K562 (cell line): ENCODE data around the gene OR4D5. TPM values are rescaled to one million over a fixed set of nuclear protein-coding genes. Genes with fewer than 3 reads are reported as not detected.

ENCODE experiments used
- ATAC-seq: fragments of 200-7000 bp; cut with Tn5 transposase; 3 replicates; pipeline ENCODE4 v1.9.1; 2020; ENCODE audit warnings: moderate library complexity
- BruUV-seq: library from RNA; stranded (reverse); fragments of 400-500 nt; replicated peaks from 2 replicates; lab custom pipeline; 2021; lab: Mats Ljungman, UMichigan
- CTCF ChIA-PET: fragments of 300-600 bp; formaldehyde crosslinking; extraction: SDS; loops from one replicate; lab custom pipeline; 2021; ENCODE audit warnings: low intra/inter-chr PET ratio; lab: Yijun Ruan, JAX
- POLR2A ChIA-PET: fragments of 300-600, 350-650 bp; sonication (Branson Sonifier 250); formaldehyde crosslinking; extraction: SDS; loops from one replicate; lab custom pipeline; 2021; ENCODE audit warnings: antibody characterized with exemption, inconsistent platforms; lab: Yijun Ruan, JAX
- DNase-seq, 4 experiments: peaks; one replicate each; pipeline versions ENCODE4 v3.0.0 to v3.0.0-alpha.2; 2011 to 2018; ENCODE audit warnings: low spot score in 3 of 4, mixed read lengths in 3 of 4; ENCODE audit errors: extremely low read depth in 1 of 4
- FAIRE-seq: peaks from 2 replicates; lab custom pipeline; 2011; peaks lifted over from hg19 to GRCh38; lab: Jason Lieb, UNC
- H2AFZ ChIP-seq: 2 replicates; pipeline ENCODE4 v1.6.0; 2011; ENCODE audit warnings: low read depth, low read length, control low read depth, inconsistent platforms
- H3K27ac ChIP-seq: fragments of 200-600 bp; 3 replicates; pipeline ENCODE4 v1.8.0; 2011; ENCODE audit warnings: low read depth, mild to moderate bottlenecking, control low read depth, inconsistent platforms, low read length, moderate library complexity, mixed read lengths; ENCODE audit errors: extremely low read depth
- H3K27me3 ChIP-seq, 2 experiments: fragments of 300-600 bp in 1 of 2; 2 replicates in 1 of 2; 3 replicates in 1 of 2; pipeline versions ENCODE4 v1.6.0 to v1.8.0; 2011; ENCODE audit warnings: inconsistent platforms in 2 of 2, low read length in 2 of 2, mild to moderate bottlenecking in 1 of 2, mixed read lengths in 1 of 2, moderate library complexity in 1 of 2; ENCODE audit not compliant: control insufficient read depth in 2 of 2, insufficient read depth in 2 of 2
- H3K36me3 ChIP-seq: fragments of 300-600 bp; 3 replicates; pipeline ENCODE4 v1.8.0; 2011; ENCODE audit warnings: mild to moderate bottlenecking, low read length, inconsistent platforms; ENCODE audit not compliant: control insufficient read depth, insufficient read depth
- H3K4me1 ChIP-seq, 2 experiments: fragments of 200-600 bp in 1 of 2; replicated peaks in 1 of 2; 2 replicates in 1 of 2; 3 replicates in 1 of 2; pipeline versions ENCODE4 v1.5.1 to v1.8.0; 2011; ENCODE audit warnings: inconsistent platforms in 2 of 2, low read length in 2 of 2, mild to moderate bottlenecking in 1 of 2, mixed read lengths in 1 of 2, moderate library complexity in 1 of 2; ENCODE audit not compliant: control insufficient read depth in 2 of 2, insufficient read depth in 2 of 2
- H3K4me2 ChIP-seq: 2 replicates; pipeline ENCODE4 v1.6.1; 2011; ENCODE audit warnings: low read length, control low read depth, inconsistent platforms, mixed read lengths; ENCODE audit not compliant: insufficient read depth
- H3K4me3 ChIP-seq: fragments of 200-600 bp; sonication (generic), shearing (Covaris generic); 2 replicates; pipeline ENCODE4 v1.5.1; 2016; ENCODE audit warnings: control low read depth, inconsistent platforms
- H3K79me2 ChIP-seq: fragments of 200-600 bp; 3 replicates; pipeline ENCODE4 v1.8.0; 2011; ENCODE audit warnings: low read length, inconsistent platforms; ENCODE audit not compliant: control insufficient read depth, insufficient read depth
- H3K9ac ChIP-seq, 2 experiments: 2 replicates each; pipeline versions ENCODE4 v1.6.0 to v1.6.1; 2011; ENCODE audit warnings: low read depth in 2 of 2, low read length in 2 of 2, control low read depth in 1 of 2, inconsistent platforms in 1 of 2, mild to moderate bottlenecking in 1 of 2, mixed read lengths in 1 of 2; ENCODE audit not compliant: insufficient read depth in 1 of 2
- H3K9me1 ChIP-seq: one replicate; pipeline ENCODE4 v1.6.0; 2011; ENCODE audit warnings: inconsistent platforms, mild to moderate bottlenecking, low read length, moderate library complexity; ENCODE audit not compliant: control insufficient read depth, insufficient read depth
- H3K9me3 ChIP-seq: replicated peaks from 2 replicates; pipeline ENCODE4 v1.5.1; 2011; ENCODE audit warnings: low read depth, low read length, inconsistent platforms; ENCODE audit not compliant: control insufficient read depth, insufficient read depth
- H4K20me1 ChIP-seq: replicated peaks from 2 replicates; pipeline ENCODE4 v1.6.1; 2011; ENCODE audit warnings: low read length, inconsistent platforms, mixed read lengths; ENCODE audit not compliant: control insufficient read depth, insufficient read depth
- BRD9 ChIP-seq: fragments of 450-650 bp; IDR thresholded peaks from 2 replicates; pipeline ENCODE4 v1.6.1; 2018; ENCODE audit warnings: low read depth; ENCODE audit not compliant: partially characterized antibody
- BRF1 ChIP-seq: IDR thresholded peaks from 3 replicates; pipeline ENCODE4 v1.6.1; 2011; ENCODE audit warnings: borderline replicate concordance, mild to moderate bottlenecking; ENCODE audit not compliant: insufficient read length; ENCODE audit errors: extremely low read depth
- CEBPG ChIP-seq, 3 experiments: fragments of 200-800 bp in 1 of 3; sonication (Bioruptor generic) in 1 of 3; sonication (generic) in 1 of 3; formaldehyde crosslinking in 1 of 3; IDR thresholded peaks in 2 of 3; conservative IDR thresholded peaks in 1 of 3; 2 replicates each; pipeline versions ENCODE4 v1.6.1 to v1.8.0; 2016 to 2022; ENCODE audit warnings: missing compliant biosample characterization in 2 of 3, missing genetic modification characterization in 2 of 3, mild to moderate bottlenecking in 1 of 3, missing genetic modification reagents in 1 of 3
- CHAMP1 ChIP-seq: fragments of 450-650 bp; IDR thresholded peaks from 2 replicates; pipeline ENCODE4 v1.6.1; 2016; ENCODE audit warnings: mild to moderate bottlenecking
- EGR1 ChIP-seq: fragments of 450-650 bp; conservative IDR thresholded peaks from 2 replicates; pipeline ENCODE4 v1.6.1; 2017; ENCODE audit warnings: mild to moderate bottlenecking
- ETS2 ChIP-seq: IDR thresholded peaks from 2 replicates; pipeline ENCODE4 v1.6.1; 2016; ENCODE audit warnings: borderline replicate concordance, missing genetic modification characterization, mild to moderate bottlenecking, moderate library complexity, missing compliant biosample characterization; ENCODE audit not compliant: poor library complexity, severe bottlenecking
- GABPA ChIP-seq: fragments of 200-800 bp; sonication (Bioruptor generic); conservative IDR thresholded peaks from 2 replicates; pipeline ENCODE4 v1.6.1; 2016; ENCODE audit warnings: low read depth, missing genetic modification characterization, missing compliant biosample characterization
- JUND ChIP-seq, 2 experiments: IDR thresholded peaks; 2 replicates in 1 of 2; 3 replicates in 1 of 2; pipeline ENCODE4 v1.6.1; 2011; ENCODE audit warnings: borderline replicate concordance in 2 of 2, low read depth in 2 of 2, low read length in 2 of 2, improper control_type of control experiment in 1 of 2, missing biosample characterization in 1 of 2, missing genetic modification characterization in 1 of 2, missing genetic modification reagents in 1 of 2
- KLF13 ChIP-seq: fragments of 450-650 bp; IDR thresholded peaks from 2 replicates; pipeline ENCODE4 v1.6.1; 2016; ENCODE audit warnings: missing genetic modification characterization, low read depth, mild to moderate bottlenecking, missing compliant biosample characterization, moderate library complexity, borderline replicate concordance
- NEUROD1 ChIP-seq: fragments of 150-350 bp; IDR thresholded peaks from 2 replicates; pipeline ENCODE4 v1.6.1; 2014; ENCODE audit warnings: borderline replicate concordance, low read length, low read depth; ENCODE audit not compliant: partially characterized antibody
- SIX5 ChIP-seq, 2 experiments: IDR thresholded peaks; 2 replicates each; pipeline ENCODE4 v1.6.1; 2011; ENCODE audit warnings: low read length in 2 of 2, borderline replicate concordance in 1 of 2, low read depth in 1 of 2, mild to moderate bottlenecking in 1 of 2, moderate library complexity in 1 of 2; ENCODE audit not compliant: insufficient read depth in 1 of 2
- SNIP1 ChIP-seq: fragments of 450-650 bp; IDR thresholded peaks from 2 replicates; pipeline ENCODE4 v1.7.1; 2017; ENCODE audit warnings: low read depth, mild to moderate bottlenecking
- ZBTB49 ChIP-seq: sonication (generic); formaldehyde crosslinking; IDR thresholded peaks from 2 replicates; pipeline ENCODE4 v1.8.0; 2022; ENCODE audit warnings: missing genetic modification reagents, mild to moderate bottlenecking, borderline replicate concordance
- ZNF668 ChIP-seq: fragments of 250-450 bp; sonication (Bioruptor Pico); IDR thresholded peaks from 2 replicates; pipeline ENCODE4 v1.8.0; 2022; ENCODE audit warnings: mild to moderate bottlenecking, inconsistent platforms
- ZZZ3 ChIP-seq: fragments of 450-650 bp; IDR thresholded peaks from 2 replicates; pipeline ENCODE4 v1.6.1; 2016; ENCODE audit warnings: antibody characterized with exemption, mild to moderate bottlenecking, moderate library complexity
- WGBS: fragments of 100-300 bp; shearing (Covaris generic); methylation state at CpG from one replicate; pipeline ENCODE4 v1.1.6; 2016; ENCODE audit warnings: low coverage, mixed read lengths; ENCODE audit not compliant: insufficient coverage; ENCODE audit errors: missing lambda C conversion rate; 5-methylcytosine and 5-hydroxymethylcytosine counted together
- in situ Hi-C: fragments of 300-500 bp; cut with MboI; formaldehyde crosslinking; loops from 4 replicates; pipeline ENCODE4 v1.15.0; 2018; ENCODE audit warnings: inconsistent platforms, mixed read lengths
- intact Hi-C: fragments of 100-400 bp; cut with micrococcal nuclease; formaldehyde crosslinking; loops from 2 replicates; pipeline ENCODE4 v1.14.2; 2022
- polyA plus RNA-seq, 8 experiments: library from polyadenylated mRNA; depleted of rRNA in 4 of 8; stranded (reverse) in 5 of 8; unstranded in 3 of 8; fragments of >200 nt; fragmentation: Nextera tagmentation in 2 of 8; fragmentation: Illumina TruSeq in 1 of 8; extraction: Ambion mirVana in 2 of 8; extraction: Trizol in 1 of 8; gene quantifications; 2 replicates each; pipeline versions ENCODE4 v1.2.1 to v1.2.3, GENCODE V29; 2011 to 2014; ENCODE audit warnings: inconsistent platforms in 1 of 8, missing spikeins in 1 of 8
- total RNA-seq, 7 experiments: library from RNA; depleted of rRNA in 6 of 7; stranded (reverse); fragments of >200 nt in 6 of 7; fragmentation: Illumina TruSeq in 2 of 7; extraction: Trizol in 2 of 7; gene quantifications; 2 replicates each; pipeline versions ENCODE4 v1.2.1 to v1.2.3, GENCODE V29; 2011 to 2021; ENCODE audit warnings: low replicate concordance in 1 of 7

The OR4D5 gene
- total and polyA plus RNA-seq, 9 of the 15 experiments (the other 6 are each of a cell fraction or from before 2014, with no cell fraction given), result not detected

GRCh38 chr11:123973816-123974215, 34.4 kb downstream of the OR4D5 start:
- POLR2A ChIA-PET, result no interaction called here
- 0% methylated on average over 1 of the region's 1 CpG for WGBS
- in situ Hi-C loops, result no loop called here
- TF ChIP-seq EGR1 (no peak), KLF13 (tag) (no peak), BRD9 (no peak), CEBPG (CRISPR knock-in tag; IDR thresholded peaks at IDR 0.05) (no peak), CEBPG (tag; conservative IDR thresholded peaks at IDR 0.05 in 1 of 2, IDR thresholded peaks at IDR 0.05 in 1 of 2) (no peak), ZBTB49 (CRISPR knock-in tag) (no peak), NEUROD1 (no peak), SIX5 (IDR thresholded peaks at IDR 0.05; ENCODE audit: borderline replicate concordance in 1 of 2, insufficient read depth in 1 of 2, low read depth in 1 of 2, low read length in 2 of 2) (no peak), ZZZ3 (no peak), CHAMP1 (no peak), GABPA (tag) (no peak), JUND (IDR thresholded peaks at IDR 0.05; ENCODE audit: borderline replicate concordance, low read depth, low read length) (no peak), JUND (tag; IDR thresholded peaks at IDR 0.05; ENCODE audit: borderline replicate concordance, low read depth, low read length) (no peak), SNIP1 (no peak), ETS2 (tag) (no peak), ZNF668 (CRISPR knock-in tag) (no peak), BRF1 (no peak)
- TF ChIP-seq, all 486 proteins: peak for 0
- CTCF ChIA-PET, result no interaction called here
- Histone ChIP-seq H2AFZ (no peak overlapping the region), H3K4me3 (no peak overlapping the region), H3K27ac (no peak overlapping the region), H3K9me1 (no peaks in the 10 kb centered on the region), H3K27me3 (peaks cover 0 to 7% of the 10 kb centered on the region in 2 experiments; a peak in 1 of 5 replicates), H3K36me3 (no peaks in the 10 kb centered on the region), H3K4me1 (no peaks in the 10 kb centered on the region), H3K79me2 (no peaks in the 10 kb centered on the region), H4K20me1 (no peaks in the 10 kb centered on the region), H3K9me3 (no peaks in the 10 kb centered on the region), H3K4me2 (no peak overlapping the region), H3K9ac (no peak overlapping the region)
- FAIRE-seq (no peak), ATAC-seq (no peak), DNase-seq (no peak)
- intact Hi-C loops, result no loop called here
- BruUV-seq, result no TSS peak
